ENCODE measurements around the gene CASKIN1. TPM values are rescaled to one million over a fixed set of nuclear protein-coding genes. Genes with fewer than 3 reads are reported as not detected.

CASKIN1 gene
- total RNA-seq, 1 experiment from 2014 or later: 5.9 TPM

DNA sequence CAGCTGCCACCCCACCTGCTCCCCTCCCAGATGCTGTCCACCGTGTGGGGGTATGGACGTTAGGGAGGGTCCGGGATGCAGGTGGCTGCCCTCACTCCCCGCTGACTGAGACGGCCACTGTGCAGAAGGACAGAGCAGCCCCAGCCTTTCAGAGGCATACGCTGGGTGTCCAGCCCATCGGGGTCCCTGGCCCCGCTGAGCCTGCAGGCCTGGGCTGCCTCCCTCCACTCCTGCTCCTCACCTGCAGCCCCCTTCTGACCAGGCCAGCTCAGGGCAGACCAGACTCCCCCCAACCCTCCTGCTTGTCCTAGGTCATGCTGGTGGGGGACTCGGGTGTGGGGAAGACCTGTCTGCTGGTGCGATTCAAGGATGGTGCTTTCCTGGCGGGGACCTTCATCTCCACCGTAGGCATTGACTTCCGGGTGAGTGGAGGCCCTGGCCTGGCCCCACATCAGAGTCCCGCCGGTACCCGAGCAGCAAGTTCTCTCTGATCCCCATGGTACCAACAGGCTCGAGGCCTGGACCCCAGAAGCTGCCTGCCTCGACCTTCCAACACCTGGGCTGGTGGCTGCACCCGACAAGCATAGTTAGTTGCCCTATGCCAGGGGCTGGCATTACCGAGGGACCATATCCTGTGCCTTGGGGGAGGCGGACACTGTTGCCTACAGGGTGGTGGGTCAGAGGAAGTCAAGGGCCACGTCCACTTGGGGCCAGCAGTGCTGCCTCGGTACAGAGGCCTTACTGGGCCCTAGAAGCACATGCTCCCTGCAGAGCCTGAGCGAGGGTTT is 46.6 kb downstream of the CASKIN1 start:
- H3K9ac ChIP-seq (ENCODE audit: low read length): peak overlapping the region; percentile 91
- POLR2A ChIA-PET: no interaction called here

More for the DNA sequence above, 46.6 kb downstream of the CASKIN1 start:
- Histone ChIP-seq H3K4me1 (ENCODE audit: control insufficient read depth in 1 of 2, insufficient read depth in 2 of 2, low read length in 2 of 2) (peaks cover 46 to 66% of the 10 kb centered on the region in 2 experiments), H3K4me2 (ENCODE audit: low read length) (peak overlapping the region; percentile 99), H3K36me3 (ENCODE audit: control insufficient read depth in 1 of 2, insufficient read depth in 2 of 2, low read length in 2 of 2) (peaks cover 0 to 23% of the 10 kb centered on the region in 2 experiments; a peak in 2 of 4 replicates), H3K4me3 (replicated peaks in 1 of 2; ENCODE audit: low read depth in 1 of 2, low read length in 2 of 2) (peak overlapping the region; percentile 64 to 74), H3K27ac (ENCODE audit: low read depth, low read length) (peak overlapping the region; percentile 84), H3K79me2 (ENCODE audit: insufficient read depth, low read length) (peaks cover 40% of the 10 kb centered on the region), H2AFZ (ENCODE audit: low read depth, low read length, poor library complexity, severe bottlenecking) (no peak overlapping the region), H4K20me1 (ENCODE audit: insufficient read depth) (no peaks in the 10 kb centered on the region; the same call in 1 of the 2 replicates), H3K9me3 (ENCODE audit: control insufficient read depth in 1 of 2, insufficient read depth in 1 of 2, low read depth in 1 of 2, low read length in 2 of 2) (no peaks in the 10 kb centered on the region), H3K27me3 (ENCODE audit: insufficient read depth, low read length) (no peaks in the 10 kb centered on the region), H3K9me2 (ENCODE audit: insufficient read depth) (no peaks in the 10 kb centered on the region)
- DNase-seq (ENCODE audit: low read depth, low spot score): no peak
- TF ChIP-seq ZNF274 (IDR thresholded peaks at IDR 0.05; ENCODE audit: low read depth, low read length) (no peak), ELF1 (IDR thresholded peaks at IDR 0.05; ENCODE audit: borderline replicate concordance, low read depth) (no peak), EGR1 (IDR thresholded peaks at IDR 0.05; ENCODE audit: low read depth) (no peak), CBX3 (IDR thresholded peaks at IDR 0.05; ENCODE audit: low read depth) (no peak), RAD21 (IDR thresholded peaks at IDR 0.05; ENCODE audit: low read depth) (no peak), EZH2phosphoT487 (IDR thresholded peaks at IDR 0.05; ENCODE audit: borderline replicate concordance) (no peak), JUND (IDR thresholded peaks at IDR 0.05) (no peak), YY1 (IDR thresholded peaks at IDR 0.05; ENCODE audit: extremely low read depth, insufficient replicate concordance, low read depth, low read length) (no peak), CEBPB (IDR thresholded peaks at IDR 0.05; ENCODE audit: low read depth) (no peak), POLR2A (IDR thresholded peaks at IDR 0.05; ENCODE audit: borderline replicate concordance, extremely low read depth, insufficient read depth, insufficient read length) (no peak), TCF7L2 (IDR thresholded peaks at IDR 0.05; ENCODE audit: borderline replicate concordance, extremely low read depth, insufficient read depth, insufficient read length) (peak; percentile 50), EZH2 (IDR thresholded peaks at IDR 0.05) (no peak), SP1 (IDR thresholded peaks at IDR 0.05; ENCODE audit: low read depth) (no peak), POLR2AphosphoS5 (IDR thresholded peaks at IDR 0.05; ENCODE audit: low read depth, low read length) (peak; percentile 48), ZFX (IDR thresholded peaks at IDR 0.05) (peak; percentile 47; the same call in 1 of the 2 replicates)
- TF ChIP-seq, protein P1, sequence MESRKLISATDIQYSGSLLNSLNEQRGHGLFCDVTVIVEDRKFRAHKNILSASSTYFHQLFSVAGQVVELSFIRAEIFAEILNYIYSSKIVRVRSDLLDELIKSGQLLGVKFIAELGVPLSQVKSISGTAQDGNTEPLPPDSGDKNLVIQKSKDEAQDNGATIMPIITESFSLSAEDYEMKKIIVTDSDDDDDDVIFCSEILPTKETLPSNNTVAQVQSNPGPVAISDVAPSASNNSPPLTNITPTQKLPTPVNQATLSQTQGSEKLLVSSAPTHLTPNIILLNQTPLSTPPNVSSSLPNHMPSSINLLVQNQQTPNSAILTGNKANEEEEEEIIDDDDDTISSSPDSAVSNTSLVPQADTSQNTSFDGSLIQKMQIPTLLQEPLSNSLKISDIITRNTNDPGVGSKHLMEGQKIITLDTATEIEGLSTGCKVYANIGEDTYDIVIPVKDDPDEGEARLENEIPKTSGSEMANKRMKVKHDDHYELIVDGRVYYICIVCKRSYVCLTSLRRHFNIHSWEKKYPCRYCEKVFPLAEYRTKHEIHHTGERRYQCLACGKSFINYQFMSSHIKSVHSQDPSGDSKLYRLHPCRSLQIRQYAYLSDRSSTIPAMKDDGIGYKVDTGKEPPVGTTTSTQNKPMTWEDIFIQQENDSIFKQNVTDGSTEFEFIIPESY (IDR thresholded peaks at IDR 0.05; ENCODE audit: extremely low read depth, insufficient replicate concordance, low read length): no peak
- TF ChIP-seq, protein P2, sequence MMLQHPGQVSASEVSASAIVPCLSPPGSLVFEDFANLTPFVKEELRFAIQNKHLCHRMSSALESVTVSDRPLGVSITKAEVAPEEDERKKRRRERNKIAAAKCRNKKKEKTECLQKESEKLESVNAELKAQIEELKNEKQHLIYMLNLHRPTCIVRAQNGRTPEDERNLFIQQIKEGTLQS (IDR thresholded peaks at IDR 0.05): no peak
- CTCF ChIA-PET: interaction anchor here (3.6 kb wide), 1 partner anchor 10 kb away, joined by 24 read pairs; no protein-coding TSS in a partner anchor
- intact Hi-C loops (cut with micrococcal nuclease): loop anchor here (2.0 to 5.0 kb wide), 2 partner anchors 72 to 101 kb away; partner anchors contain the start of genes E4F1 and ECI1
- ATAC-seq: peak; percentile 2; the same call in 1 of the 2 replicates
- no TSS peak for BruUV-seq (replicated peaks)
- RAD21 ChIA-PET (ENCODE audit: low non-redundant PET in 1 of 2, low total read pairs in 2 of 2, uncharacterized antibody in 2 of 2, unreplicated experiment in 2 of 2): interaction anchor here in 1 of 2 experiments (1.0 kb wide), 1 partner anchor 132 kb away, joined by 4 read pairs; no protein-coding TSS in a partner anchor
